BJ (cell line): ENCODE measurements around the gene TRIM21. TPM values are rescaled to one million over a fixed set of nuclear protein-coding genes. Genes with fewer than 3 reads are reported as not detected.
"Not testable (repeated sequence)": the region's sequence is repeated elsewhere in the genome, so short reads cannot be mapped to it uniquely, and the experiment has no call there.

Experiments used
- CTCF ChIA-PET: fragments of 350-600 bp; formaldehyde crosslinking; extraction: SDS; loops from one replicate; lab custom pipeline; 2021; ENCODE audit warnings: antibody characterized with exemption, inconsistent platforms; lab: Yijun Ruan, JAX
- POLR2A ChIA-PET: fragments of 300-600 bp; sonication (Branson Sonifier 250); formaldehyde crosslinking; extraction: SDS; loops from one replicate; lab custom pipeline; 2021; ENCODE audit warnings: antibody characterized with exemption; lab: Charles Lee
- DNase-seq: peaks from one replicate; pipeline ENCODE4 v3.0.0-alpha.2; 2011; ENCODE audit warnings: low read depth
- H3K27me3 ChIP-seq: 2 replicates; pipeline ENCODE4 v1.6.0; 2011; ENCODE audit warnings: low read length; ENCODE audit not compliant: control insufficient read depth, insufficient read depth
- H3K36me3 ChIP-seq: 2 replicates; pipeline ENCODE4 v1.5.1; 2011; ENCODE audit warnings: low read length; ENCODE audit not compliant: control insufficient read depth, insufficient read depth
- H3K4me3 ChIP-seq: 2 replicates; pipeline ENCODE4 v1.5.1; 2011; ENCODE audit warnings: low read depth, mild to moderate bottlenecking, control low read depth, low read length
- CTCF ChIP-seq: IDR thresholded peaks from 2 replicates; pipeline ENCODE4 v1.5.1; 2011; ENCODE audit warnings: low read depth, mild to moderate bottlenecking, control low read depth, inconsistent platforms, low read length, moderate library complexity; ENCODE audit not compliant: insufficient read depth
- polyA plus RNA-seq: library from polyadenylated mRNA; depleted of rRNA; stranded (reverse); fragments of >200 nt; gene quantifications from 2 replicates; pipeline ENCODE4 v1.2.3, GENCODE V29; 2011

The TRIM21 gene
- polyA plus RNA-seq, 1 experiment: 26.9 TPM

- ChIA-PET CTCF (no interaction called here), POLR2A (no interaction called here)
- TF ChIP-seq CTCF: no peak
- Histone ChIP-seq H3K4me3 (no peak overlapping the region), H3K27me3 (no peaks in the 10 kb centered on the region), H3K36me3 (peaks cover 24% of the 10 kb centered on the region)
- no peak for DNase-seq
Observed at GRCh38 chr11:4385978-4386740, 7.3 kb downstream of the TRIM21 start.

- DNase-seq: no peak
- TF ChIP-seq CTCF: no peak
- Histone ChIP-seq H3K27me3 (no peaks in the 10 kb centered on the region), H3K4me3 (no peak overlapping the region), H3K36me3 (peaks cover 10% of the 10 kb centered on the region)
- ChIA-PET POLR2A (no interaction called here), CTCF (no interaction called here)
Observed at GRCh38 chr11:4381901-4382300, 11.6 kb downstream of the TRIM21 start.

- no peak overlapping the region for H3K4me3 ChIP-seq
- TF ChIP-seq CTCF: no peak
- CTCF ChIA-PET: no interaction called here
- POLR2A ChIA-PET: no interaction called here
- no peaks in the 10 kb centered on the region for H3K27me3 ChIP-seq
- DNase-seq: no peak
- no peaks in the 10 kb centered on the region for H3K36me3 ChIP-seq
Observed at GRCh38 chr11:4375431-4376140, 17.9 kb downstream of the TRIM21 start.

GRCh38 chr11:4370166-4370565 lies 23.3 kb downstream of the TRIM21 start:
- Histone ChIP-seq H3K27me3 (no peaks in the 10 kb centered on the region), H3K36me3 (no peaks in the 10 kb centered on the region), H3K4me3 (no peak overlapping the region)
- no peak for TF ChIP-seq CTCF
- ChIA-PET CTCF (no interaction called here), POLR2A (no interaction called here)
- DNase-seq: no peak

- Histone ChIP-seq H3K4me3 (no peak within 1 kb of the TSS), H3K27me3 (no peaks in the 10 kb centered on the region), H3K36me3 (no peaks in the 10 kb centered on the region)
- CTCF ChIA-PET: no interaction called here
- DNase-seq: no peak
- TF ChIP-seq CTCF: no peak
- POLR2A ChIA-PET: no interaction called here
Observed at GRCh38 chr11:4368286-4368685, 25.2 kb downstream of the TRIM21 start, which contains the start of gene OR52B4. OR52B4 (minus strand) TSS chr11:4368386; CDS start chr11:4368295, 91 bp downstream.

GRCh38 chr11:4348142-4348541 lies 45.4 kb downstream of the TRIM21 start:
- CTCF ChIA-PET, DNase-seq, H3K4me3 ChIP-seq, H3K36me3 ChIP-seq, H3K27me3 ChIP-seq, POLR2A ChIA-PET: not testable (repeated sequence)

GRCh38 chr11:4345366-4345765 lies 48.1 kb downstream of the TRIM21 start:
- DNase-seq, H3K27me3 ChIP-seq, CTCF ChIA-PET, POLR2A ChIA-PET, H3K36me3 ChIP-seq, H3K4me3 ChIP-seq: not testable (repeated sequence)
